ENCODE measurements around the gene C10orf105. TPM values are rescaled to one million over a fixed set of nuclear protein-coding genes. Genes with fewer than 3 reads are reported as not detected.

The C10orf105 gene
- total RNA-seq, 5 donors from 2014 or later (not counting 1 experiment from before 2014, with no cell fraction given), result 0.15 to 0.45 (median 0.16) TPM

DNA sequence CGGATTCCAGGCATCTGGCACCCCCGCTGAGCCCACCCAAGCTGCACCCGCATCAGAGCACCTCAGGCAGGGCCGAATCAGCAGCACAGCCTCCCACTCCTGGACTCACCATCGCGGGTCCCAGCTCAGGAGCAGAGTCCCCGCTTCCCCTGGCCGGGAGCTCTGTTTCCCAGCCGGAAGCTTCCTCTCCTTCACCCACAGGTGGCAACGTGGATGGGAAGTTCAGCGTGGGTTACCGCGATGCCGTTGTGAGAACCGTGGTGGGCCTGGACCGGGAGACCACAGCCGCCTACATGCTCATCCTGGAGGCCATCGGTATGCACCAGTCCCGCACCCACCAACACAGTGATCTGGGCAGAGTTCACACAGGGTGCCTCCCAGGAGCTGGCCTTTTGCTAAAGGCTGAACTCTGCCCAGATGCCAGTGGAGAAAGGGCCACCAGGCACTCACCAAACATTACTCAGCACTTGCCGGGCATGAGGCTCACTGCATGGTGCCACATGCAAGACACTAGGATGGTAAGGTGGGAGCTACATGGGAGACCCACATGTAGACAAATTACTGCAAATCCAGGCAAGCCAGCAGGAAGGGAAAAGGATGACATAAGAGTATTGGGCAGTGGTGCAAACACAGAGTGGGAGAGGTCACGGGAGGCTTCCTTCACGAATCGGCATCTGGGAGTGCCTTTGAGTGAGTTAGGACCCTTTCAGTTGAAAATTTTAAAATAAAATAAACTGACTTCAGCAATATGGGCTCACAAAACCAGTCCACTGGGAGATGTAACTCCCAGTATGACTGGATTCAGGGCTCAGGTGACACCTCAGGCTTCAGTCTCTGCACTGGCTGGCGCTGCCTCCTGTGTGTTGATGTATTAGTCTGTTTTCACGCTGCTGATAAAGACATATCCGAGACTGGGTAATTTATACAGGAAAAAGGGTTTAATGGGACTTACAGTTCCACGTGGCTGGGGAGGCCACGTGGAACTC lies 10.4 kb downstream of the C10orf105 start:
- Histone ChIP-seq H3K4me1 (ENCODE audit: control insufficient read depth in 1 of 2, extremely low read depth in 1 of 2, insufficient read depth in 2 of 2, low read length in 2 of 2) (peaks cover 24 to 49% of the 10 kb centered on the region in 2 experiments), H3K27ac (ENCODE audit: low read length) (no peak overlapping the region), H3K4me3 (ENCODE audit: control insufficient read depth in 1 of 2, extremely low read depth in 1 of 2, low read length in 1 of 2) (no peak overlapping the region), H3K27me3 (replicated peaks in 1 of 2; ENCODE audit: control insufficient read depth in 2 of 2, extremely low read depth in 1 of 2, insufficient read depth in 2 of 2, low read length in 1 of 2) (no peaks in the 10 kb centered on the region), H3K9me3 (no peaks in the 10 kb centered on the region), H3K36me3 (ENCODE audit: control insufficient read depth in 2 of 2, extremely low read depth in 1 of 2, insufficient read depth in 1 of 2, low read length in 1 of 2) (no peaks in the 10 kb centered on the region)
- Mint-ChIP-seq H3K27ac (peak overlapping the region; percentile 66 to 77), H3K4me3 (no peak overlapping the region), H3K9me3 (no peaks in the 10 kb centered on the region), H3K27me3 (no peaks in the 10 kb centered on the region), H3K4me1 (peaks cover 47 to 54% (median 51%) of the 10 kb centered on the region in 3 donors), H3K36me3 (no peaks in the 10 kb centered on the region)
- POLR2A ChIA-PET, result interaction anchor here in 1 of 2 donors (0.6 kb wide), 1 partner anchor 14 kb away, joined by 4 read pairs; no protein-coding TSS in a partner anchor
- ATAC-seq (replicated peaks in 1 of 4) (no peak), DNase-seq (no peak)
- CTCF ChIA-PET, result interaction anchor here (1.0 to 1.9 kb wide), 7 partner anchors 8 to 393 kb away, joined by 3 to 8 read pairs (median 5); no protein-coding TSS in a partner anchor
- 65% methylated on average over 23 of the region's 28 CpGs for WGBS (ENCODE audit: insufficient coverage)

DNA sequence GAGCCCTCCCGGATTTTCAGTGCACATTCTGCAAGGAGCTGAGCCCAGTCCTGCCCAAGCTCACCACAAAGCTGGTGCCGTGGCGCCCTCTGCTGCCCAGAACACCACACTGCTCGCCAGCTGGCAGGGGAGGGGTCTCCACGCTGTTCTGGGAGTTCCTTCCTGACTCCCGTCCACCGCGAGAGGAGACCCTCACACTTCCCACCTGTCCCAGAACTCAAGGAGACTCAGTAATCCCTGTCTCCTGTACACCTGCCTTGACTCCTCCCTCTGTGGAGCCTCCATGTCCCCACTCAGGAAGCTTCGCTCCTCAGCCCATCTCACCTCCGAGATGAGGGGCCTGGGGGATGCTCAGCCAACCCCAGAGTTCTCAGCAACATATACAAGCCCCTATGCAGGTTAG lies 11.3 kb downstream of the C10orf105 start:
- Histone ChIP-seq H3K27ac (ENCODE audit: low read length) (no peak overlapping the region), H3K4me1 (ENCODE audit: control insufficient read depth in 1 of 2, extremely low read depth in 1 of 2, insufficient read depth in 2 of 2, low read length in 2 of 2) (peaks cover 15 to 40% of the 10 kb centered on the region in 2 experiments), H3K9me3 (no peaks in the 10 kb centered on the region), H3K36me3 (ENCODE audit: control insufficient read depth in 2 of 2, extremely low read depth in 1 of 2, insufficient read depth in 1 of 2, low read length in 1 of 2) (no peaks in the 10 kb centered on the region), H3K4me3 (ENCODE audit: control insufficient read depth in 1 of 2, extremely low read depth in 1 of 2, low read length in 1 of 2) (no peak overlapping the region), H3K27me3 (replicated peaks in 1 of 2; ENCODE audit: control insufficient read depth in 2 of 2, extremely low read depth in 1 of 2, insufficient read depth in 2 of 2, low read length in 1 of 2) (no peaks in the 10 kb centered on the region)
- no peaks in the 10 kb centered on the region for H3K9me3 Mint-ChIP-seq
- ATAC-seq (replicated peaks in 1 of 4), result peak; percentile 53 to 70 (median 64)
- peaks cover 38 to 45% (median 43%) of the 10 kb centered on the region in 3 donors for H3K4me1 Mint-ChIP-seq
- H3K4me3 Mint-ChIP-seq, result no peak overlapping the region
- H3K27ac Mint-ChIP-seq, result peak overlapping the region; percentile 11 to 34
- CTCF ChIA-PET, result interaction anchor here (0.6 to 1.9 kb wide), 14 partner anchors 9 to 395 kb away, joined by 3 to 8 read pairs (median 4); partner anchors contain the start of genes SLC29A3 (in 1 of the 2) and VSIR (in 1 of the 2)
- no peaks in the 10 kb centered on the region for H3K27me3 Mint-ChIP-seq
- DNase-seq, result peak in 31 of 35 experiments; percentile 34 to 80 (median 59)
- POLR2A ChIA-PET, result no interaction called here
- 4% methylated on average over 8 of the region's 10 CpGs for WGBS (ENCODE audit: insufficient coverage)
- H3K36me3 Mint-ChIP-seq, result no peaks in the 10 kb centered on the region

DNA sequence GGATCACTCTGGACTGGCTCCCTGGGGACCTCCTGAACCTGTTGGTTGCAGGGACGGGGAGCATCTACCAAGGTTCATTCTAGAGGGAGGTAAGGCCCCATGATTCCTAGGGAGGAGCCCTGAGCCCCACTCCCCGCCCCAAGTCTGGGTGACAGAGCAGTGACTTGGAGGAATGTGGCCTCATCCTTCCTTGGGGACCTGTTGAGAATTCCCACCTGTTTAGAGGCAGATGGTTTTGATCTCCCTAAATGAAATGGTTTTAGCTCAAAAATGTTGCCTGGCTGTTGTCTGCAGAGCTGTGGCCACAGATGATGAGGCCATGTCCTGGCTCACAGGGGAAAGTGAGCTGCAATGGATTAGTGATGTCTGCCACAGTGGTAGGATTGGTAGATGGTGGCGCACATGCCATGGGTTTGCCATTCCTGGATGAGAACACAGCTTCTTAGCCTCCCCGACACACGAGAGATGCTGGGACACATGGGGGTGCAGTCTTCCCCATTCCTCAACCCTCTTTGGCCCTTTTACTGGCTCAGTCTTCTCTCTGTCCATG lies 12.3 kb downstream of the C10orf105 start:
- Histone ChIP-seq H3K4me3 (ENCODE audit: control insufficient read depth in 1 of 2, extremely low read depth in 1 of 2, low read length in 1 of 2) (no peak overlapping the region), H3K9me3 (no peaks in the 10 kb centered on the region), H3K27me3 (replicated peaks in 1 of 2; ENCODE audit: control insufficient read depth in 2 of 2, extremely low read depth in 1 of 2, insufficient read depth in 2 of 2, low read length in 1 of 2) (no peaks in the 10 kb centered on the region), H3K4me1 (ENCODE audit: control insufficient read depth in 1 of 2, extremely low read depth in 1 of 2, insufficient read depth in 2 of 2, low read length in 2 of 2) (peaks cover 6 to 31% of the 10 kb centered on the region in 2 experiments), H3K27ac (ENCODE audit: low read length) (no peak overlapping the region), H3K36me3 (ENCODE audit: control insufficient read depth in 2 of 2, extremely low read depth in 1 of 2, insufficient read depth in 1 of 2, low read length in 1 of 2) (no peaks in the 10 kb centered on the region)
- H3K4me3 Mint-ChIP-seq, result no peak overlapping the region
- H3K36me3 Mint-ChIP-seq, result no peaks in the 10 kb centered on the region
- WGBS (ENCODE audit: insufficient coverage), result 93% methylated on average over 5 of the region's 5 CpGs
- no peaks in the 10 kb centered on the region for H3K9me3 Mint-ChIP-seq
- peak overlapping the region in 1 of 2 donors; percentile 11 for H3K27ac Mint-ChIP-seq
- DNase-seq (no peak), ATAC-seq (replicated peaks in 1 of 4) (no peak)
- POLR2A ChIA-PET, result no interaction called here
- no peaks in the 10 kb centered on the region for H3K27me3 Mint-ChIP-seq
- H3K4me1 Mint-ChIP-seq, result peaks cover 28 to 35% (median 33%) of the 10 kb centered on the region in 3 donors
- CTCF ChIA-PET, result interaction anchor here (0.7 to 1.9 kb wide), 9 partner anchors 9 to 394 kb away, joined by 3 to 8 read pairs (median 3); partner anchors contain the start of gene SLC29A3 (in 1 of the 2)

GRCh38 chr10:71706216-71707121 lies 13.1 kb downstream of the C10orf105 start:
- H3K27ac ChIP-seq (ENCODE audit: low read length), result no peak overlapping the region
- Mint-ChIP-seq H3K4me3 (no peak overlapping the region), H3K27me3 (no peaks in the 10 kb centered on the region), H3K9me3 (no peaks in the 10 kb centered on the region), H3K36me3 (no peaks in the 10 kb centered on the region), H3K4me1 (peaks cover 20 to 27% (median 24%) of the 10 kb centered on the region in 3 donors), H3K27ac (no peak overlapping the region)
- H3K27me3 ChIP-seq (replicated peaks in 1 of 2; ENCODE audit: control insufficient read depth in 2 of 2, extremely low read depth in 1 of 2, insufficient read depth in 2 of 2, low read length in 1 of 2), result no peaks in the 10 kb centered on the region
- ChIA-PET CTCF (interaction anchor here (0.5 to 1.9 kb wide), 9 partner anchors 8 to 393 kb away, joined by 3 to 8 read pairs (median 3); partner anchors contain the start of gene SLC29A3 (in 1 of the 2)), POLR2A (no interaction called here)
- DNase-seq (no peak), ATAC-seq (replicated peaks in 1 of 4) (no peak)
- WGBS (ENCODE audit: insufficient coverage), result 94% methylated on average over 32 of the region's 35 CpGs
- no peaks in the 10 kb centered on the region for H3K36me3 ChIP-seq (ENCODE audit: control insufficient read depth in 2 of 2, extremely low read depth in 1 of 2, insufficient read depth in 1 of 2, low read length in 1 of 2)
- H3K4me1 ChIP-seq (ENCODE audit: control insufficient read depth in 1 of 2, extremely low read depth in 1 of 2, insufficient read depth in 2 of 2, low read length in 2 of 2), result peaks cover 5 to 25% of the 10 kb centered on the region in 2 experiments
- no peaks in the 10 kb centered on the region for H3K9me3 ChIP-seq
- no peak overlapping the region for H3K4me3 ChIP-seq (ENCODE audit: control insufficient read depth in 1 of 2, extremely low read depth in 1 of 2, low read length in 1 of 2)

GRCh38 chr10:71705582-71705981 lies 14.0 kb downstream of the C10orf105 start:
- Histone ChIP-seq H3K27me3 (replicated peaks in 1 of 2; ENCODE audit: control insufficient read depth in 2 of 2, extremely low read depth in 1 of 2, insufficient read depth in 2 of 2, low read length in 1 of 2) (no peaks in the 10 kb centered on the region), H3K4me3 (ENCODE audit: control insufficient read depth in 1 of 2, extremely low read depth in 1 of 2, low read length in 1 of 2) (no peak overlapping the region), H3K9me3 (no peaks in the 10 kb centered on the region), H3K27ac (ENCODE audit: low read length) (no peak overlapping the region), H3K4me1 (ENCODE audit: control insufficient read depth in 1 of 2, extremely low read depth in 1 of 2, insufficient read depth in 2 of 2, low read length in 2 of 2) (peaks cover 5 to 29% of the 10 kb centered on the region in 2 experiments), H3K36me3 (ENCODE audit: control insufficient read depth in 2 of 2, extremely low read depth in 1 of 2, insufficient read depth in 1 of 2, low read length in 1 of 2) (no peaks in the 10 kb centered on the region)
- no CpG with 5 or more reads among the region's 2 CpGs for WGBS (ENCODE audit: insufficient coverage)
- no peak overlapping the region for H3K4me3 Mint-ChIP-seq
- CTCF ChIA-PET, result interaction anchor here in 1 of 2 donors (0.5 to 1.5 kb wide), 4 partner anchors 9 to 135 kb away, joined by 3 read pairs; no protein-coding TSS in a partner anchor
- ATAC-seq (replicated peaks in 1 of 4), result no peak
- peaks cover 19 to 23% (median 20%) of the 10 kb centered on the region in 3 donors for H3K4me1 Mint-ChIP-seq
- no peak for DNase-seq
- H3K9me3 Mint-ChIP-seq, result no peaks in the 10 kb centered on the region
- POLR2A ChIA-PET, result no interaction called here
- H3K27me3 Mint-ChIP-seq, result no peaks in the 10 kb centered on the region
- H3K27ac Mint-ChIP-seq, result peak overlapping the region in 1 of 2 donors; percentile 48
- no peaks in the 10 kb centered on the region for H3K36me3 Mint-ChIP-seq
